Lower leg skin (tissue), 3 donors: ENCODE measurements around the gene PCDH9.

Experiments
- CTCF ChIP-seq, 3 donors: fragments of 450-650 bp; IDR thresholded peaks; one replicate each; pipeline ENCODE4 v1.5.1; 2016; ENCODE audit warnings: antibody characterized with exemption in 3 of 3, mild to moderate bottlenecking in 3 of 3, moderate library complexity in 2 of 3
- POLR2A ChIP-seq, 2 donors: fragments of 450-650 bp; IDR thresholded peaks; one replicate each; pipeline ENCODE4 v1.6.1; 2016 to 2017; ENCODE audit warnings: antibody characterized with exemption in 2 of 2, mild to moderate bottlenecking in 1 of 2, moderate library complexity in 1 of 2

GRCh38 chr13:67140006-67140405, 90.1 kb downstream of the PCDH9 start:
- TF ChIP-seq CTCF (IDR thresholded peaks at IDR 0.05) (no peak), POLR2A (IDR thresholded peaks at IDR 0.05) (no peak)
